Mesendoderm (in vitro differentiated cells): ENCODE measurements around the gene AIFM3.
A peak's percentile ranks its signal among the peaks of the same experiment; 100 is the strongest.

Experiments
- DNase-seq: peaks from one replicate; pipeline ENCODE4 v3.0.0; 2013
- H2AK5ac ChIP-seq: 2 replicates; pipeline ENCODE4 v1.6.1; 2013; ENCODE audit warnings: low read length, inconsistent platforms
- H2BK120ac ChIP-seq: 2 replicates; pipeline ENCODE4 v1.6.1; 2013; ENCODE audit warnings: low read depth, mild to moderate bottlenecking, low read length, moderate library complexity, mixed read lengths
- H2BK15ac ChIP-seq: replicated peaks from 2 replicates; pipeline ENCODE4 v1.6.1; 2013; ENCODE audit warnings: low read depth, mild to moderate bottlenecking, moderate library complexity
- H2BK5ac ChIP-seq: 2 replicates; pipeline ENCODE4 v1.6.1; 2013; ENCODE audit warnings: low read length, inconsistent platforms
- H3K18ac ChIP-seq: 2 replicates; pipeline ENCODE4 v1.6.1; 2013; ENCODE audit warnings: mild to moderate bottlenecking, low read length, mixed read lengths
- H3K23ac ChIP-seq: one replicate; pipeline ENCODE4 v1.6.1; 2013; ENCODE audit warnings: low read length
- H3K27ac ChIP-seq: 2 replicates; pipeline ENCODE4 v1.5.1; 2013; ENCODE audit warnings: low read depth, mild to moderate bottlenecking, inconsistent platforms, low read length, moderate library complexity
- H3K27me3 ChIP-seq: 2 replicates; pipeline ENCODE4 v1.6.1; 2013; ENCODE audit warnings: low read length, control low read depth, mild to moderate bottlenecking, inconsistent platforms; ENCODE audit not compliant: insufficient read depth, poor library complexity
- H3K36me3 ChIP-seq: 2 replicates; pipeline ENCODE4 v1.6.1; 2013; ENCODE audit warnings: low read length, inconsistent platforms; ENCODE audit not compliant: control insufficient read depth, insufficient read depth
- H3K4ac ChIP-seq: one replicate; pipeline ENCODE4 v1.6.1; 2013; ENCODE audit warnings: low read depth, mild to moderate bottlenecking, low read length, moderate library complexity
- H3K4me1 ChIP-seq: 2 replicates; pipeline ENCODE4 v1.6.1; 2013; ENCODE audit warnings: low read depth, low read length, inconsistent platforms; ENCODE audit not compliant: control insufficient read depth
- H3K4me2 ChIP-seq: 2 replicates; pipeline ENCODE4 v1.6.1; 2013; ENCODE audit warnings: low read length
- H3K4me3 ChIP-seq: 2 replicates; pipeline ENCODE4 v1.5.1; 2013; ENCODE audit warnings: mild to moderate bottlenecking, low read length
- H3K56ac ChIP-seq: one replicate; pipeline ENCODE4 v1.6.1; 2013; ENCODE audit warnings: low read length
- H3K79me1 ChIP-seq: 2 replicates; pipeline ENCODE4 v1.6.1; 2013; ENCODE audit warnings: low read length, inconsistent platforms
- H3K79me2 ChIP-seq: 2 replicates; pipeline ENCODE4 v1.6.1; 2013; ENCODE audit warnings: mild to moderate bottlenecking, low read length; ENCODE audit not compliant: control insufficient read depth, insufficient read depth
- H3K9ac ChIP-seq: 2 replicates; pipeline ENCODE4 v1.6.1; 2013; ENCODE audit warnings: low read length, inconsistent platforms
- H4K5ac ChIP-seq: one replicate; pipeline ENCODE4 v1.6.1; 2013; ENCODE audit warnings: low read length
- H4K8ac ChIP-seq: one replicate; pipeline ENCODE4 v1.6.1; 2013; ENCODE audit warnings: low read depth, mild to moderate bottlenecking, control low read depth, low read length, moderate library complexity
- WGBS: extraction: QIAGEN DNeasy Blood & Tissue Kit; methylation state at CpG from one replicate; pipeline ENCODE4 v1.1.7; 2013; ENCODE audit warnings: low lambda C conversion rate, missing lambda C conversion rate; ENCODE audit not compliant: insufficient coverage; ENCODE audit errors: extremely low coverage; 5-methylcytosine and 5-hydroxymethylcytosine counted together

AIFM3 gene

DNA sequence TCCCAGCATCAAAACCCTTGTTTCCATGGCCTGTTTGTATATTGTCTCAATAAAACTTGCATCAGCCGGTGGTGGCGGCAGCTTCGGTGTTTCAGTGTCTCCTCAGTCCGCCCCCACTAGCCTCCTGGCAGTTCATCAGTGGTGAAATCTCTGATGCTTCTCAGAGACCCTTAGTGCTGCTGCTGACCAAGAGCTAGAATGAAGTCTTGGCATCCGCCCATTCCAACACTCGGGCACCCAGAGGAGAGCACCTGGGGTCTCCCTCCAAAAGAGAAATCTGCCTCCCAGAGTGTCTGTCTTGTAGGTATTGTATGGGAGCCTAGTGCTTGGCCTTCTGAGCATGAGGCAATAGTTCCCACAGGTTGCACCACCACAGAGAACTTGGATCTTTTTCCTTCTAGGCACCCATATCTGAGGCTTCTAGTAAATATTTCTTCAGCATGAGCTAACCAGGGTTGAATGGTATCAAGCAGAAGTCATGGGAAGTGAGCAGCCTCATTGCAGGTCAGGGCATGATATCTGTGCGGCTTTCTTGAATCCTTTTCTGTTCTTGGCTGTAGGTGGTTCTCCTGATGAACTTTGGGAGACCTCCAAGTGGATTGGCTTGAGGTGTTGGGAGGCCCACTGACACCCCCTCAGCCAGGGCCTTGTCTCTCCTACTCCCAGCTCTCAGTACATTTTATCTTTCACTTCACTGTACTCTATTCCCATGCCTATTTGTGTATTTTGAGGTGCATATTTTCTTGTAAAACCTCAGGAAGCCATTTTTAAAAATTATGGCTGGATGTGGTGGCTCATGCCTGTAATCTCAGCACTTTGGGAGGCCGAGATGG is 13.2 kb upstream of the AIFM3 start:
- no peak for DNase-seq
- no peak overlapping the region for H3K9ac ChIP-seq
- no peak overlapping the region for H2BK15ac ChIP-seq
- H4K5ac ChIP-seq = no peak overlapping the region
- H3K4me1 ChIP-seq = peaks cover 2% of the 10 kb centered on the region
- no peak overlapping the region for H3K18ac ChIP-seq
- no CpG with 5 or more reads among the region's 8 CpGs for WGBS
- H3K36me3 ChIP-seq = peaks cover 6% of the 10 kb centered on the region
- H3K4ac ChIP-seq = no peak overlapping the region
- H2BK5ac ChIP-seq = no peak overlapping the region
- no peak overlapping the region for H4K8ac ChIP-seq
- no peak overlapping the region for H3K4me3 ChIP-seq
- H3K56ac ChIP-seq = no peak overlapping the region
- no peak overlapping the region for H3K4me2 ChIP-seq
- no peaks in the 10 kb centered on the region for H3K27me3 ChIP-seq
- H3K79me2 ChIP-seq = peaks cover 7% of the 10 kb centered on the region
- H3K79me1 ChIP-seq = peaks cover 11% of the 10 kb centered on the region
- H3K27ac ChIP-seq = no peak overlapping the region
- no peak overlapping the region for H2BK120ac ChIP-seq
- no peak overlapping the region for H2AK5ac ChIP-seq
- H3K23ac ChIP-seq = no peak overlapping the region

- Histone ChIP-seq H3K9ac (no peak overlapping the region), H3K4me2 (no peak overlapping the region), H3K27ac (no peak overlapping the region), H3K27me3 (no peaks in the 10 kb centered on the region), H2BK5ac (no peak overlapping the region), H2AK5ac (no peak overlapping the region), H3K56ac (no peak overlapping the region), H3K36me3 (peaks cover 2% of the 10 kb centered on the region), H3K4me3 (no peak overlapping the region), H3K4me1 (peaks cover 2% of the 10 kb centered on the region), H3K4ac (no peak overlapping the region), H3K18ac (no peak overlapping the region), H3K23ac (no peak overlapping the region), H4K8ac (no peak overlapping the region), H3K79me1 (peaks cover 7% of the 10 kb centered on the region), H3K79me2 (no peaks in the 10 kb centered on the region), H2BK15ac (no peak overlapping the region), H4K5ac (no peak overlapping the region), H2BK120ac (no peak overlapping the region)
- no peak for DNase-seq
- WGBS = no CpG with 5 or more reads among the region's 7 CpGs
Observed at GRCh38 chr22:20955548-20955947, 11.5 kb upstream of the AIFM3 start.

- Histone ChIP-seq H3K79me1 (peaks cover 5% of the 10 kb centered on the region), H3K9ac (peak overlapping the region; percentile 83), H3K27me3 (no peaks in the 10 kb centered on the region), H4K8ac (no peak overlapping the region), H3K4ac (no peak overlapping the region), H3K4me2 (peak overlapping the region; percentile 93), H2AK5ac (no peak overlapping the region), H2BK120ac (no peak overlapping the region), H3K27ac (no peak overlapping the region), H4K5ac (no peak overlapping the region), H3K4me3 (no peak overlapping the region), H2BK15ac (no peak overlapping the region), H3K56ac (peak overlapping the region; percentile 91), H3K4me1 (peaks cover 2% of the 10 kb centered on the region), H3K36me3 (peaks cover 2% of the 10 kb centered on the region), H3K79me2 (no peaks in the 10 kb centered on the region), H2BK5ac (no peak overlapping the region), H3K23ac (peak overlapping the region; percentile 29), H3K18ac (no peak overlapping the region)
- no CpG with 5 or more reads among the region's 27 CpGs for WGBS
- DNase-seq = peak; percentile 94
Observed at GRCh38 chr22:20956258-20957101, 10.6 kb upstream of the AIFM3 start.

- Histone ChIP-seq H2BK15ac (no peak overlapping the region), H2AK5ac (no peak overlapping the region), H4K5ac (no peak overlapping the region), H3K9ac (peak overlapping the region; percentile 83), H3K79me2 (no peaks in the 10 kb centered on the region), H3K27ac (no peak overlapping the region), H3K4me3 (peak overlapping the region; percentile 63), H3K23ac (peak overlapping the region; percentile 89), H3K4ac (no peak overlapping the region), H3K36me3 (peaks cover 2% of the 10 kb centered on the region), H3K4me1 (peaks cover 2% of the 10 kb centered on the region), H3K27me3 (no peaks in the 10 kb centered on the region), H3K79me1 (peaks cover 5% of the 10 kb centered on the region), H3K56ac (peak overlapping the region; percentile 91), H2BK120ac (no peak overlapping the region), H2BK5ac (no peak overlapping the region), H3K18ac (no peak overlapping the region), H3K4me2 (peak overlapping the region; percentile 93), H4K8ac (no peak overlapping the region)
- peak; percentile 48 for DNase-seq
- no CpG with 5 or more reads among the region's 59 CpGs for WGBS
Observed at GRCh38 chr22:20957102-20957682, 9.9 kb upstream of the AIFM3 start.

GRCh38 chr22:20957683-20958431 is 9.2 kb upstream of the AIFM3 start:
- H3K79me2 ChIP-seq = no peaks in the 10 kb centered on the region
- H3K27ac ChIP-seq = no peak overlapping the region
- no peak overlapping the region for H2BK15ac ChIP-seq
- H3K4me3 ChIP-seq = peak overlapping the region; percentile 63
- no peak overlapping the region for H4K5ac ChIP-seq
- H2AK5ac ChIP-seq = no peak overlapping the region
- WGBS = no CpG with 5 or more reads among the region's 32 CpGs
- no peak overlapping the region for H3K23ac ChIP-seq
- no peak overlapping the region for H2BK5ac ChIP-seq
- H3K4ac ChIP-seq = no peak overlapping the region
- H4K8ac ChIP-seq = no peak overlapping the region
- peaks cover 2% of the 10 kb centered on the region for H3K79me1 ChIP-seq
- H2BK120ac ChIP-seq = no peak overlapping the region
- no peaks in the 10 kb centered on the region for H3K27me3 ChIP-seq
- peaks cover 2% of the 10 kb centered on the region for H3K4me1 ChIP-seq
- H3K18ac ChIP-seq = no peak overlapping the region
- H3K4me2 ChIP-seq = peak overlapping the region; percentile 93
- H3K36me3 ChIP-seq = no peaks in the 10 kb centered on the region
- H3K9ac ChIP-seq = peak overlapping the region; percentile 83
- peak; percentile 76 for DNase-seq
- peak overlapping the region; percentile 91 for H3K56ac ChIP-seq
